Measurements from ENCODE around the gene BICDL1.

BICDL1 gene

GRCh38 chr12:120055231-120056000, 66.4 kb downstream of the BICDL1 start:
- DNase-seq: no peak

GRCh38 chr12:120056739-120057138, 67.7 kb downstream of the BICDL1 start:
- no peak for DNase-seq

- DNase-seq: no peak
Measured at GRCh38 chr12:120060196-120060595, 71.2 kb downstream of the BICDL1 start.

- DNase-seq: no peak
Measured at GRCh38 chr12:120060717-120061116, 71.7 kb downstream of the BICDL1 start.

GRCh38 chr12:120061575-120062214, 72.7 kb downstream of the BICDL1 start:
- no peak for DNase-seq

GRCh38 chr12:120062976-120063579, 74.0 kb downstream of the BICDL1 start:
- DNase-seq: no peak

- DNase-seq: no peak
Measured at GRCh38 chr12:120064054-120064940, 75.3 kb downstream of the BICDL1 start.

GRCh38 chr12:120065472-120065871, 76.4 kb downstream of the BICDL1 start:
- DNase-seq: no peak

GRCh38 chr12:120066341-120066740, 77.3 kb downstream of the BICDL1 start:
- no peak for DNase-seq

GRCh38 chr12:120067084-120067869, 78.2 kb downstream of the BICDL1 start:
- DNase-seq: peak; percentile 58

GRCh38 chr12:120067901-120068300, 78.9 kb downstream of the BICDL1 start:
- DNase-seq: no peak

GRCh38 chr12:120069278-120069677, 80.2 kb downstream of the BICDL1 start:
- no peak for DNase-seq

GRCh38 chr12:120071493-120072020, 82.5 kb downstream of the BICDL1 start:
- DNase-seq: no peak

GRCh38 chr12:120072472-120073249, 83.6 kb downstream of the BICDL1 start:
- no peak for DNase-seq

GRCh38 chr12:120075034-120075616, 86.1 kb downstream of the BICDL1 start:
- DNase-seq: no peak

GRCh38 chr12:120076651-120077050, 87.6 kb downstream of the BICDL1 start:
- DNase-seq: no peak

- no peak for DNase-seq
Measured at GRCh38 chr12:120077260-120077659, 88.2 kb downstream of the BICDL1 start.

GRCh38 chr12:120078868-120079267, 89.8 kb downstream of the BICDL1 start:
- no peak for DNase-seq

GRCh38 chr12:120079411-120080400, 90.7 kb downstream of the BICDL1 start:
- DNase-seq: no peak

All from NCI-H526 treated with DMSO at 0.1 percent for 48 hours (cell line).